Gastroesophageal sphincter (tissue), 4 donors: ENCODE data around the gene COX10. TPM values are rescaled to one million over a fixed set of nuclear protein-coding genes. Genes with fewer than 3 reads are reported as not detected.

Experiments used
- ATAC-seq: fragments of 150-250 bp; one replicate; pipeline ENCODE4 v1.9.1; 2016; ENCODE audit warnings: mild to moderate bottlenecking, moderate library complexity
- H3K27ac ChIP-seq, 4 donors: fragments of 200-600 bp; sonication (generic) in 3 of 4; 1 replicate in 3 of 4; 2 replicates in 1 of 4; pipeline ENCODE4 v1.5.1; 2016 to 2019
- H3K27me3 ChIP-seq: fragments of 200-600 bp; sonication (generic); one replicate; pipeline ENCODE4 v1.5.1; 2019
- H3K36me3 ChIP-seq, 2 donors: fragments of 200-600 bp; sonication (generic); one replicate each; pipeline ENCODE4 v1.5.1; 2019; ENCODE audit warnings: control low read depth in 1 of 2
- H3K4me1 ChIP-seq, 3 donors: fragments of 200-600 bp; sonication (generic); 1 replicate in 2 of 3; 2 replicates in 1 of 3; pipeline ENCODE4 v1.5.1; 2016 to 2019; ENCODE audit warnings: control low read depth in 2 of 3
- H3K4me3 ChIP-seq, 2 donors: fragments of 200-600 bp; sonication (generic); one replicate each; pipeline ENCODE4 v1.5.1; 2019; ENCODE audit warnings: mild to moderate bottlenecking in 1 of 2, moderate library complexity in 1 of 2
- H3K9me3 ChIP-seq, 3 donors: fragments of 200-600 bp; sonication (generic); one replicate each; pipeline ENCODE4 v1.5.1; 2017 to 2019; ENCODE audit warnings: control low read depth in 2 of 3
- EP300 ChIP-seq: sonication (generic); formaldehyde crosslinking; IDR thresholded peaks from one replicate; pipeline ENCODE4 v1.6.1; 2017; ENCODE audit warnings: antibody characterized with exemption, mild to moderate bottlenecking
- POLR2A ChIP-seq, 2 donors: fragments of 450-650 bp; IDR thresholded peaks; one replicate each; pipeline ENCODE4 v1.6.1; 2017; ENCODE audit warnings: antibody characterized with exemption in 2 of 2, mild to moderate bottlenecking in 2 of 2, moderate library complexity in 1 of 2
- POLR2AphosphoS5 ChIP-seq: sonication (generic); formaldehyde crosslinking; IDR thresholded peaks from one replicate; pipeline ENCODE4 v1.6.1; 2017; ENCODE audit warnings: antibody characterized with exemption
- WGBS, 2 donors: methylation state at CpG; one replicate each; pipeline ENCODE4 v1.1.5; 2018; ENCODE audit warnings: low coverage in 1 of 2; 5-methylcytosine and 5-hydroxymethylcytosine counted together
- total RNA-seq, 4 donors: library from RNA; depleted of rRNA; stranded (reverse); fragments of >200 nt; gene quantifications; one replicate each; pipeline ENCODE4 v1.1.0, GENCODE V29; 2016
- TF ChIP-seq, protein P1 (sequence below), 4 experiments: fragments of 200-600 bp in 2 of 4; fragments of 450-650 bp in 2 of 4; sonication (generic) in 1 of 4; IDR thresholded peaks; one replicate each; pipeline ENCODE4 v1.5.1; 2017 to 2019; ENCODE audit warnings: antibody characterized with exemption in 4 of 4, mild to moderate bottlenecking in 2 of 4, moderate library complexity in 2 of 4

COX10 gene
- total RNA-seq, 4 donors from 2014 or later: 20.3 to 30.0 (median 26.5) TPM

DNA sequence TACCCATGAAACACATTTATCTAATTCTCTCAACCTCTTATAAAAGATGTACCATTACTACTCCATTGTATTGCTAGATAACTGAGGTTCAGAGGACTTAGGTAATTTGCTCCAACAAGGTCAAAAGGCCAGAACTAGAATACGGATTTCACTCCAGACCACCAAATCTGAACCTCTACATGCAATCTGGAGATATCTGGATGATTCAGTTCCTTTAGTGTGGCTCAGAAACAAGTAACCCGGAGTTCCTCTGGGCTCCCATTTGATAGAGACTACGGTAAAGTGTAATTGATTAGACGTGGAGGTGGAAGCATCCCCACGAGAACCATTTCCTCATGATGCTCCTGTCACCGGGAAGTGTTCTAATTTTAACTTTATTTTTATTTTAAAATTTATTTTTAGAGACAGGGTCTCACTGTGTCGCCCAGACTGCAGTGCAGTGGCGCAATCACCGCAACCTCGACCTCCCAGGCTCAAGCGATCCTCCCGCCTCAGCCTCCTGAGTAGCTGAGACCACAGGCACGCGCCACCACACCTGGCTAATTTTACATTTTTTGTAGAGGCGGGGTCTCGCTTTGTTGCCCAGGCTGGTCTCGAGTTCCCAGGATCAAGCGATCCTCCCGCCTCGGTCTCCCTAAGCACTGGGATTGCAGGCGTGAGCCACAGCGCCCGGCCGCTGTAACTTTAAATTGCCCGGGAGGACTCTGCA, 608 bp upstream of the COX10 start:
- no peaks in the 10 kb centered on the region for H3K27me3 ChIP-seq
- TF ChIP-seq, protein P1, sequence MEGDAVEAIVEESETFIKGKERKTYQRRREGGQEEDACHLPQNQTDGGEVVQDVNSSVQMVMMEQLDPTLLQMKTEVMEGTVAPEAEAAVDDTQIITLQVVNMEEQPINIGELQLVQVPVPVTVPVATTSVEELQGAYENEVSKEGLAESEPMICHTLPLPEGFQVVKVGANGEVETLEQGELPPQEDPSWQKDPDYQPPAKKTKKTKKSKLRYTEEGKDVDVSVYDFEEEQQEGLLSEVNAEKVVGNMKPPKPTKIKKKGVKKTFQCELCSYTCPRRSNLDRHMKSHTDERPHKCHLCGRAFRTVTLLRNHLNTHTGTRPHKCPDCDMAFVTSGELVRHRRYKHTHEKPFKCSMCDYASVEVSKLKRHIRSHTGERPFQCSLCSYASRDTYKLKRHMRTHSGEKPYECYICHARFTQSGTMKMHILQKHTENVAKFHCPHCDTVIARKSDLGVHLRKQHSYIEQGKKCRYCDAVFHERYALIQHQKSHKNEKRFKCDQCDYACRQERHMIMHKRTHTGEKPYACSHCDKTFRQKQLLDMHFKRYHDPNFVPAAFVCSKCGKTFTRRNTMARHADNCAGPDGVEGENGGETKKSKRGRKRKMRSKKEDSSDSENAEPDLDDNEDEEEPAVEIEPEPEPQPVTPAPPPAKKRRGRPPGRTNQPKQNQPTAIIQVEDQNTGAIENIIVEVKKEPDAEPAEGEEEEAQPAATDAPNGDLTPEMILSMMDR (IDR thresholded peaks at IDR 0.05): no peak
- TF ChIP-seq POLR2AphosphoS5 (no peak), EP300 (no peak), POLR2A (IDR thresholded peaks at IDR 0.05) (no peak)
- no peaks in the 10 kb centered on the region for H3K36me3 ChIP-seq
- peak overlapping the region; percentile 93 for H3K4me3 ChIP-seq
- peaks cover 9 to 30% (median 14%) of the 10 kb centered on the region in 3 donors for H3K4me1 ChIP-seq
- no peaks in the 10 kb centered on the region for H3K9me3 ChIP-seq
- H3K27ac ChIP-seq: peak overlapping the region in 3 of 4 donors; percentile 85 to 87 (median 86)
- ATAC-seq: no peak
- 25 to 43% methylated on average over 12 to 15 of the region's 25 CpGs for WGBS, 2 donors

DNA sequence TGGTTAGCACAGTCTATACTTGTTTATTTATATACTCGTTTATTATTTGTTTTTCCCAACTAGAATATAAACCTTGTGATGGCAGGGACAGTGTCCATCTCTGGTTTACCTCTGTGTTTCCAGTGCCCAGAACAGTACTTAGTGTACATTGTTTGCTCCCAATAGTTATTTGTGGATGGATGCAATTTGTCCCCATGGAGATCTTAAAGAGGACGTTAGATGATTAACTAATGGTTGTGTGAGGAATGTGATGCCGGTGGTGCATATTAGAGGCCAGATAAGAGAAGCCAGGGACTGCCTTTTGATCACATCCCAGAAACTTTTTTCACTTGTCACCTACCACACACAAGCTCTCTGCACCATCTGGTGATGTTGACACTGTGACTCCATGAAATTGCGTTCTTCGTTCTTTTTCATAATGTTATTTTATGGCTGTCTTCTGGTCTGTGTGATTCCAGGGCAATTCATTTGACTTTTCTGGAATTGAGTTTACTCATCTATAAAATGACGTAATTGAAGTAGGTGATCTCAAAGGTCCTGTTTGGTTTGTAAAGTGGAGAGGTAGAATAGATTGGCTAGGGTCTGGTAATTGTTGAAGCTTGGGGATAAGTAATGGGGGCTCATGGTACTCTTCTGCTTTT, 1.2 kb downstream of the COX10 start:
- Histone ChIP-seq H3K27me3 (no peaks in the 10 kb centered on the region), H3K36me3 (peaks cover 0 to 17% of the 10 kb centered on the region in 2 donors), H3K4me1 (peaks cover 9 to 30% (median 14%) of the 10 kb centered on the region in 3 donors), H3K4me3 (peak overlapping the region; percentile 93), H3K27ac (no peak overlapping the region), H3K9me3 (no peaks in the 10 kb centered on the region)
- WGBS, 2 donors: 47 to 63% methylated on average over 2 to 6 of the region's 6 CpGs
- TF ChIP-seq POLR2A (IDR thresholded peaks at IDR 0.05): no peak
- no peak for TF ChIP-seq EP300
- TF ChIP-seq POLR2AphosphoS5: no peak
- TF ChIP-seq, protein P1 (IDR thresholded peaks at IDR 0.05): no peak
- no peak for ATAC-seq

DNA sequence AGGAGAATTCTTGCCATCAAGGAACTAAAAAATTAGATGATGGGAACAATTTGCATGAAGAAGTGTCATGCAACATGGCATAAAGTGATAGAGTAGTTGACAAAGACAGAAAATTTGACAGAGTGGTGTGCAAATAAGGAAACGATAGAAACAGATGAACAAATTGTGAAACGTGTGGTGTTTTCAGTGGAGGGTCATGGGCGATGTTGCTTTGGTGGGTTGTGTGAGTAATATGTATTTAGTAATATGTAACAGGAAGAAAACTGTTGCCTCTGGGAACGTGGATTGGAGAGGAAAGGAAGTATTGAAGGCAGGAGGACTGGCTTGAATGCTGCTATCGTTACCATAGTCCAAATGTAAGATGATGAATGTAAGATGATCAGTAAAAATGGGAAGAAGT, 3.6 kb downstream of the COX10 start:
- 84 to 88% methylated on average over 5 of the region's 5 CpGs for WGBS, 2 donors
- Histone ChIP-seq H3K36me3 (peaks cover 4 to 41% of the 10 kb centered on the region in 2 donors), H3K4me3 (no peak overlapping the region), H3K27ac (no peak overlapping the region), H3K9me3 (no peaks in the 10 kb centered on the region), H3K27me3 (no peaks in the 10 kb centered on the region), H3K4me1 (peaks cover 9 to 30% (median 14%) of the 10 kb centered on the region in 3 donors)
- no peak for ATAC-seq
- TF ChIP-seq, protein P1 (IDR thresholded peaks at IDR 0.05): no peak
- TF ChIP-seq POLR2AphosphoS5 (no peak), EP300 (no peak), POLR2A (IDR thresholded peaks at IDR 0.05) (no peak)

DNA sequence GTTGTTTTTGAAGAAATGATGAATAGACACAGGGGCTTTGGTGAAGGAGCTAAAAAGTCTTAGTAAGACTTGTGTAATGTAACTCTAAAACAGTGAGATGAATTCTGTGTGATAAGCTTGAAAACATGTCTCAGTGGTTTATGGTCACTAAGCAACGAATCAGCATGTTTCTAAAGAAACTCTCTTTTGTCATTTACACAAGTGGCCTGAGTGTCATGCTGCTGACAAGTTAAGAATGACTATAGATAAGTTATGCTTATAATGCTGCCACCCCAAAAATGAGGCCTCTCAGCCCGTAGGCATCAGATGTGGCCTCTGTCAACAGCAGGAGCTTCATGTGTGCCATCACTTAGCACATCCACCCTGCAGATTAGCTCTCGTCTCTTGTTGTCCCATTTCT, 8.7 kb downstream of the COX10 start:
- H3K4me1 ChIP-seq: peaks cover 0 to 6% (median 0%) of the 10 kb centered on the region in 3 donors
- WGBS, 2 donors: 36 to 82% methylated on average over 3 of the region's 3 CpGs
- H3K36me3 ChIP-seq: peaks cover 4 to 75% of the 10 kb centered on the region in 2 donors
- no peak overlapping the region for H3K4me3 ChIP-seq
- H3K27ac ChIP-seq: no peak overlapping the region
- ATAC-seq: no peak
- TF ChIP-seq EP300 (no peak), POLR2AphosphoS5 (no peak)
- H3K27me3 ChIP-seq: no peaks in the 10 kb centered on the region
- no peaks in the 10 kb centered on the region for H3K9me3 ChIP-seq

DNA sequence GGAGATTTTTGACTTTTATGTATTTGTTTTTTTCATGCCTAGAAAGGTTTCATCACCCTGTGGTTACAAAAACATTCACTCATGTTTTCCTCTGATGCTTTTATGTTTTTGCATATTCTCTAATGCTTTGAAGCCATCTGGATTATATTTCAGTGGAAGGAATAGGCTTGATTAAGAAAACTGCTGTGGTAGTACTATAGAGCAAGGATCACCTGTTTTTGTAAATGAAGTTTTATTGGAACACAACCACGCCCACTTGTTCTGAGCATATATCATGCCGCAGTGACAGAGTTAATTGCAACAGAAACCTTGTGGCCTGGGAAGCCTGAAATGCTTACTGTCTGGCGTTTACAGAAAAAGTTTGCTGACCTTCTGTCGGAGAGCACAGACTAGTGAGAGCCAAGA, 11.5 kb downstream of the COX10 start:
- H3K4me3 ChIP-seq: no peak overlapping the region
- peaks cover 0 to 20% (median 4%) of the 10 kb centered on the region in 3 donors for H3K4me1 ChIP-seq
- no peaks in the 10 kb centered on the region for H3K27me3 ChIP-seq
- H3K27ac ChIP-seq: no peak overlapping the region
- TF ChIP-seq, protein P1 (IDR thresholded peaks at IDR 0.05): no peak
- no peak for TF ChIP-seq EP300
- no peak for TF ChIP-seq POLR2AphosphoS5
- no peak for TF ChIP-seq POLR2A (IDR thresholded peaks at IDR 0.05)
- peaks cover 4 to 54% of the 10 kb centered on the region in 2 donors for H3K36me3 ChIP-seq
- no peak for ATAC-seq
- WGBS, 2 donors: 60% methylated on average over 4 of the region's 4 CpGs; no CpG with 5 or more reads in 1 of the 2 donors
- H3K9me3 ChIP-seq: no peaks in the 10 kb centered on the region
